Stimulated activated naive CD4-positive, alpha-beta T cell (primary cell): ENCODE results near the gene CAMP.
"Not testable (repeated sequence)": the region's sequence is repeated elsewhere in the genome, so short reads cannot be mapped to it uniquely, and the experiment has no call there.

Source experiments
- DNase-seq, 6 experiments: peaks; one replicate each; lab custom pipeline; 2025; lab: John Stamatoyannopoulos, UW

CAMP gene

GRCh38 chr3:48256557-48256956 is 33.3 kb downstream of the CAMP start:
- no peak for DNase-seq

- no peak for DNase-seq
Observed at GRCh38 chr3:48258530-48258929, 35.2 kb downstream of the CAMP start.

- DNase-seq, result no peak
Observed at GRCh38 chr3:48267782-48268181, 44.5 kb downstream of the CAMP start.

- DNase-seq, result peak; percentile 65 to 82 (median 75)
Observed at GRCh38 chr3:48268381-48268935, 45.2 kb downstream of the CAMP start.

GRCh38 chr3:48268936-48269561 is 45.8 kb downstream of the CAMP start:
- DNase-seq, result peak in 5 of 6 experiments; percentile 6 to 38 (median 16)

GRCh38 chr3:48269592-48269991 is 46.3 kb downstream of the CAMP start:
- no peak for DNase-seq

- DNase-seq, result no peak
Observed at GRCh38 chr3:48270306-48270705, 47.0 kb downstream of the CAMP start.

GRCh38 chr3:48271223-48271622 is 47.9 kb downstream of the CAMP start:
- not testable (repeated sequence) for DNase-seq

GRCh38 chr3:48271763-48272498 is 48.6 kb downstream of the CAMP start:
- no peak for DNase-seq

GRCh38 chr3:48273594-48274211 is 50.4 kb downstream of the CAMP start:
- peak; percentile 8 to 67 (median 35) for DNase-seq

- no peak for DNase-seq
Observed at GRCh38 chr3:48274452-48274851, 51.2 kb downstream of the CAMP start.
